Trophoblast cell (in vitro differentiated cells and primary cell): ENCODE data around the gene CRTC1.

Source experiments
- DNase-seq, 2 donors: peaks; one replicate each; pipeline ENCODE4 v3.0.0-alpha.2; 2016
- H2AFZ ChIP-seq: 2 replicates; pipeline ENCODE4 v1.6.1; 2013; ENCODE audit warnings: low read length, moderate library complexity, mild to moderate bottlenecking; ENCODE audit not compliant: insufficient read depth, poor library complexity
- H2AK5ac ChIP-seq: 2 replicates; pipeline ENCODE4 v1.6.1; 2013; ENCODE audit warnings: mild to moderate bottlenecking, low read length
- H2BK120ac ChIP-seq: 2 replicates; pipeline ENCODE4 v1.6.1; 2013; ENCODE audit warnings: low read length, mild to moderate bottlenecking, moderate library complexity; ENCODE audit not compliant: insufficient read depth, poor library complexity
- H2BK12ac ChIP-seq: 2 replicates; pipeline ENCODE4 v1.6.1; 2013; ENCODE audit warnings: mild to moderate bottlenecking, low read length, moderate library complexity
- H2BK5ac ChIP-seq: 2 replicates; pipeline ENCODE4 v1.6.1; 2013; ENCODE audit warnings: low read length, low read depth, moderate library complexity, mild to moderate bottlenecking; ENCODE audit not compliant: poor library complexity
- H3K14ac ChIP-seq: 2 replicates; pipeline ENCODE4 v1.6.1; 2013; ENCODE audit warnings: mild to moderate bottlenecking, low read length
- H3K18ac ChIP-seq: 2 replicates; pipeline ENCODE4 v1.6.1; 2013; ENCODE audit warnings: mild to moderate bottlenecking, low read length
- H3K23ac ChIP-seq: 2 replicates; pipeline ENCODE4 v1.6.1; 2013; ENCODE audit warnings: low read length
- H3K27ac ChIP-seq: 2 replicates; pipeline ENCODE4 v1.5.1; 2013; ENCODE audit warnings: low read depth, mild to moderate bottlenecking, inconsistent platforms, low read length, moderate library complexity
- H3K27me3 ChIP-seq: 2 replicates; pipeline ENCODE4 v1.6.1; 2013; ENCODE audit warnings: inconsistent platforms, mild to moderate bottlenecking, low read length, moderate library complexity; ENCODE audit not compliant: insufficient read depth
- H3K36me3 ChIP-seq, 2 experiments: 1 replicate in 1 of 2; 2 replicates in 1 of 2; pipeline ENCODE4 v1.6.1; 2013; ENCODE audit warnings: low read length in 2 of 2, mild to moderate bottlenecking in 2 of 2, moderate library complexity in 1 of 2; ENCODE audit not compliant: insufficient read depth in 2 of 2, control insufficient read depth in 1 of 2
- H3K4ac ChIP-seq: 2 replicates; pipeline ENCODE4 v1.6.1; 2013; ENCODE audit warnings: low read depth, mild to moderate bottlenecking, low read length, moderate library complexity
- H3K4me1 ChIP-seq, 2 experiments: 1 replicate in 1 of 2; 2 replicates in 1 of 2; pipeline ENCODE4 v1.6.1; 2013; ENCODE audit warnings: low read length in 2 of 2, mild to moderate bottlenecking in 2 of 2, moderate library complexity in 1 of 2; ENCODE audit not compliant: insufficient read depth in 2 of 2, control insufficient read depth in 1 of 2
- H3K4me2 ChIP-seq: 2 replicates; pipeline ENCODE4 v1.6.1; 2013; ENCODE audit warnings: inconsistent platforms, mild to moderate bottlenecking, low read length, moderate library complexity
- H3K4me3 ChIP-seq: 2 replicates; pipeline ENCODE4 v1.5.1; 2013; ENCODE audit warnings: mild to moderate bottlenecking, low read depth, low read length, inconsistent platforms
- H3K79me1 ChIP-seq: one replicate; pipeline ENCODE4 v1.6.1; 2013; ENCODE audit warnings: low read length
- H3K79me2 ChIP-seq: 2 replicates; pipeline ENCODE4 v1.6.1; 2013; ENCODE audit warnings: low read length, mild to moderate bottlenecking; ENCODE audit not compliant: control insufficient read depth, insufficient read depth, poor library complexity
- H3K9ac ChIP-seq: 2 replicates; pipeline ENCODE4 v1.6.1; 2013; ENCODE audit warnings: mild to moderate bottlenecking, low read length
- H3K9me3 ChIP-seq: 2 replicates; pipeline ENCODE4 v1.6.1; 2013; ENCODE audit warnings: low read depth, mild to moderate bottlenecking, control low read depth, inconsistent platforms, low read length; ENCODE audit not compliant: insufficient read depth
- H4K12ac ChIP-seq: 2 replicates; pipeline ENCODE4 v1.6.1; 2013; ENCODE audit warnings: low read depth, mild to moderate bottlenecking, low read length, moderate library complexity
- H4K8ac ChIP-seq: 2 replicates; pipeline ENCODE4 v1.6.1; 2013; ENCODE audit warnings: low read depth, mild to moderate bottlenecking, low read length, moderate library complexity
- H4K91ac ChIP-seq: one replicate; pipeline ENCODE4 v1.6.1; 2013; ENCODE audit warnings: low read depth, mild to moderate bottlenecking, low read length, moderate library complexity
- WGBS: extraction: QIAGEN DNeasy Blood & Tissue Kit; methylation state at CpG from one replicate; pipeline ENCODE4 v1.1.7; 2013; ENCODE audit warnings: missing lambda C conversion rate; ENCODE audit not compliant: insufficient read length, insufficient coverage; ENCODE audit errors: extremely low coverage; 5-methylcytosine and 5-hydroxymethylcytosine counted together

CRTC1 gene

DNA sequence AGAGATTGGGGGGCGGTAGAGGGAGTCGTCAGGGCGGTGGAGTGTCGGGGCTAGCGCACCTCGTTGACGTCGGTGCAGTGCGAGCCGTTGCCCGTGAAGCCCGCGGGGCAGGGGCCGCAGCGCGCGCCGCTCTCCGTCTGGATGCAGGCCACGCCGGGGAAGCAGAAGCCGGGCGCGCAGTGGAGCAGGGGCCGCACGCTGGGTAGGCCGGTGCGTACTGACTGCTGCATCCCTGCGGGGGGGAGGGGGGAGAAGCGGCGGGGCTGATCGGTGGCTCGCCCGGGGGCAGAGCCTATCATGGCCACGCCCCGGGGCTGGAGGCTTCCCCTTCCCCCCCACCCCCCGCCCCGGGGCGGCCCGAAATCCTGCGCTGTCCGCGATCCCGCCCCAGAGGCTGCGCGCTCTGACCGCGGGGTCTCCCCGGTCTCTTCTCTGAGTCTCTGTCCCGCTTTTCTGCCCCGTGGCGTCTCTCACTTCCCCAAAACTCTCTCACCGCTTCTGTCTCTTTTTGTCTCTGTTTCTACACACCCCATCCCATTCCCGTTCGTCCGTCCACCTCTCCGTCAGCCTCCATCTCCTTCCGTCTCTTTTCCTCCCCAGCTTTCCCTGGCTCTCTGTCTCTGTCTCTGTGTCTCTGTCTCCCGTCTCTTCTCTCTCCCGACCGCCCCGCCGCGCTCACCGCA is 106.5 kb downstream of the CRTC1 start:
- Histone ChIP-seq H3K79me1 (no peaks in the 10 kb centered on the region), H3K4me2 (peak overlapping the region; percentile 13), H3K23ac (no peak overlapping the region), H3K27ac (no peak overlapping the region), H3K18ac (no peak overlapping the region), H2BK5ac (no peak overlapping the region), H3K9me3 (peaks cover 20% of the 10 kb centered on the region), H3K36me3 (no peaks in the 10 kb centered on the region), H4K8ac (no peak overlapping the region), H3K4me1 (no peaks in the 10 kb centered on the region), H3K4me3 (no peak overlapping the region), H2BK120ac (no peak overlapping the region), H2BK12ac (no peak overlapping the region), H3K4ac (no peak overlapping the region), H3K27me3 (peaks cover 66% of the 10 kb centered on the region), H2AFZ (no peak overlapping the region), H4K12ac (no peak overlapping the region), H2AK5ac (no peak overlapping the region), H3K14ac (no peak overlapping the region), H4K91ac (no peak overlapping the region), H3K9ac (no peak overlapping the region), H3K79me2 (no peaks in the 10 kb centered on the region)
- no CpG with 5 or more reads among the region's 65 CpGs for WGBS
- DNase-seq, result no peak

DNA sequence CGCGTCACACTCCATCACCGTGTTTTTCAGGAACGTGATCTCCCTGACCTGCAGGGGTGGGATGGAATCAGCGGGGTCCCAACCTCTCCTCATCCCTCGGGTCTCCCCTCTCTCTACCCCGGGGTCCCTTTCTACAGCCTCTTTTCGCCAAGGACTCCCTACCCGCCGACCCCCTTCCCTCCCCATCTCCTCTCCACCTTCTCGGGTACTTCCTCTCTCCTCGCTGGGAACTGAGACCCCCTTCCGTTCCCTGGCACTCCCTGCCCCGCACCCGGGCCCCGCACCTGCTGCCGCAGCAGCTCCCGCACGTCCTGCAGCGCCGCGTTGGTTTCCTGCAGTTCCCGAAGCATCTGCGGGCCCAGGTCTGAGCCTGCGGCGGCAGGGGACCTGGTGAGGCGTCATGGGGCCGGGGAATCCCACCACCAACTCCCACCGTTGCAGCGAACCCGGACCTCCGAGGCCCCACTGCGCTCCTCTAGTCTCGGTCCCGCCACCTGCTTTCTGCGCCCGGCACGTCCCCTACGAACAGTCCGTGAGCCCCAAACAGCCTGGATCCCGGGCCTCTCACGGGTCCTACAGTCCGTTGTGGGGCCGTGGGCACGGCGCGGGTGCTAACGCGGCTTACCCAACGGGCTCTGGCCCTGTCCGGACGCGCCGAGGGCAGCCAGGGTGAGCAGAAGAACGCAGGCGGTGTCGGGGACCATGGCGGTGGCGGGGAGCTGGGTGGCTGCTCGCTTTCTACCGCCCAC is 107.3 kb downstream of the CRTC1 start, which contains the start of gene COMP:
Gene COMP (minus strand): TSS at position 740 of the 749 bp plus-strand sequence. CDS start 36 bp downstream, at position 704.
- Histone ChIP-seq H3K4me2 (no peak within 1 kb of the TSS), H3K9me3 (peaks cover 19% of the 10 kb centered on the region), H3K36me3 (no peaks in the 10 kb centered on the region), H3K14ac (no peak within 1 kb of the TSS), H3K4me3 (no peak within 1 kb of the TSS), H3K79me1 (no peaks in the 10 kb centered on the region), H3K27me3 (peaks cover 63% of the 10 kb centered on the region), H4K8ac (no peak within 1 kb of the TSS), H2BK12ac (no peak within 1 kb of the TSS), H3K4ac (no peak within 1 kb of the TSS), H4K91ac (no peak within 1 kb of the TSS), H2BK120ac (no peak within 1 kb of the TSS), H3K18ac (no peak within 1 kb of the TSS), H4K12ac (no peak within 1 kb of the TSS), H2BK5ac (no peak within 1 kb of the TSS), H3K23ac (no peak within 1 kb of the TSS), H3K9ac (no peak within 1 kb of the TSS), H3K27ac (no peak within 1 kb of the TSS), H2AFZ (no peak within 1 kb of the TSS), H3K79me2 (no peaks in the 10 kb centered on the region), H2AK5ac (no peak within 1 kb of the TSS), H3K4me1 (no peaks in the 10 kb centered on the region)
- DNase-seq, result no peak
- WGBS, result no CpG with 5 or more reads among the region's 61 CpGs

DNA sequence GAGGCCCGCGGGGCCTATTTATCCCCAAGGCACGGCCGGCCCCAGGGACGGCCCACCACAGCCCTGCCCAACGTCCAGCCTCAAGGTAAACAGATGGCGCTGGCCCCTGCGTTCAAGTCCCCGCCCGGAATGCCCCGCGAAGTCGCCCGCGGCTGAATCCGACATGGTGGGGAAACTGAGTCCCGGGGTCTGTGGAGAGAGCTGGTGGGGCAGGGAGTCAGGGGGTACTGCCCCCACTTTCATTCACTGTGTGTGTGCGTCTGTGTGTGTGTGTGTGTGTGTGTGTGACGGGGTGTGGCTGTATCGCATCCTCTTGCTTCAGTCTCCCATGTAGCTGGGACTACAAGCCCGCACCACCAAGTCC is 107.8 kb downstream of the CRTC1 start:
- no CpG with 5 or more reads among the region's 21 CpGs for WGBS
- DNase-seq, result no peak
- no peak overlapping the region for H2BK12ac ChIP-seq

DNA sequence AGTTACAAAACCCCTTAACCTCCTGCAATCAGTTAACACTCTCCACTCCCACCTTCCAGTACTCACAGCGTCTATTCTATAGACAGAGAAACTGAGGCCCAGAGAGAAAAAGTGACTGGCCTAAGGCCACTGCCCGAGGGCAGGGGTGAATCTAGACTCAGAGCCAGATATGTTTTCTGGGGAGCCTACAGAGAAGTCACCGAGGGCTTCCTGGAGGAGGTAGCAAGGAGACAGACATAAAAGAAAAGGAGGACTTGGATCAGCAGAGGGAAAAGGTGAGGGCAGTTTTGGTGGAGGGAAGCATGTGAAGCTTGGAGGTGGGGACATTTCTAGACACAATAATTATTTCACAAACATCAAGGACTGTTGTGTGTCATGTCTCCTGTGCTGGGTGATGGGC is 109.2 kb downstream of the CRTC1 start:
- Histone ChIP-seq H3K18ac (no peak overlapping the region), H3K36me3 (no peaks in the 10 kb centered on the region), H3K9ac (no peak overlapping the region), H2AK5ac (no peak overlapping the region), H3K23ac (no peak overlapping the region), H2BK5ac (no peak overlapping the region), H3K9me3 (peaks cover 12% of the 10 kb centered on the region), H2BK120ac (no peak overlapping the region), H3K79me2 (no peaks in the 10 kb centered on the region), H3K14ac (no peak overlapping the region), H3K27ac (no peak overlapping the region), H3K79me1 (no peaks in the 10 kb centered on the region), H4K8ac (no peak overlapping the region), H2BK12ac (no peak overlapping the region), H3K27me3 (peaks cover 48% of the 10 kb centered on the region), H3K4me2 (no peak overlapping the region), H3K4me3 (no peak overlapping the region), H3K4ac (no peak overlapping the region), H4K12ac (no peak overlapping the region), H3K4me1 (no peaks in the 10 kb centered on the region), H2AFZ (no peak overlapping the region), H4K91ac (no peak overlapping the region)
- no CpG with 5 or more reads among the region's 3 CpGs for WGBS
- no peak for DNase-seq

More for the DNA sequence above, 107.8 kb downstream of the CRTC1 start:
- no peak overlapping the region for H4K91ac ChIP-seq
- no peak overlapping the region for H2AK5ac ChIP-seq
- no peak overlapping the region for H4K12ac ChIP-seq
- H3K79me2 ChIP-seq, result no peaks in the 10 kb centered on the region
- no peak overlapping the region for H3K23ac ChIP-seq
- H2BK5ac ChIP-seq, result no peak overlapping the region
- no peak overlapping the region for H3K4me3 ChIP-seq
- H3K4ac ChIP-seq, result no peak overlapping the region
- H3K18ac ChIP-seq, result no peak overlapping the region
- H3K4me1 ChIP-seq, result no peaks in the 10 kb centered on the region
- H3K27ac ChIP-seq, result no peak overlapping the region
- no peak overlapping the region for H3K14ac ChIP-seq
- no peaks in the 10 kb centered on the region for H3K79me1 ChIP-seq
- no peak overlapping the region for H3K9ac ChIP-seq
- H4K8ac ChIP-seq, result no peak overlapping the region
- peaks cover 58% of the 10 kb centered on the region for H3K27me3 ChIP-seq
- H3K9me3 ChIP-seq, result peaks cover 19% of the 10 kb centered on the region
- no peak overlapping the region for H2BK120ac ChIP-seq
- no peak overlapping the region for H3K4me2 ChIP-seq
- no peak overlapping the region for H2AFZ ChIP-seq
- no peaks in the 10 kb centered on the region for H3K36me3 ChIP-seq
